Spleen (tissue), 7 donors: Measurements from ENCODE around the gene SETBP1.

Source experiments
- POLR2A ChIP-seq, 3 donors: fragments of 450-650 bp; IDR thresholded peaks; one replicate each; pipeline ENCODE4 v1.5.1; 2017; ENCODE audit warnings: antibody characterized with exemption in 3 of 3, mild to moderate bottlenecking in 1 of 3
- POLR2AphosphoS5 ChIP-seq, 3 donors: sonication (generic); formaldehyde crosslinking; IDR thresholded peaks; one replicate each; pipeline ENCODE4 v1.5.1; 2017; ENCODE audit warnings: antibody characterized with exemption in 3 of 3
- TF ChIP-seq, protein P1 (sequence below), 11 experiments: fragments of 200-600 bp in 7 of 11; fragments of 450-650 bp in 4 of 11; sonication (generic) in 4 of 11; IDR thresholded peaks in 8 of 11; conservative IDR thresholded peaks in 3 of 11; 1 replicate in 7 of 11; 2 replicates in 4 of 11; pipeline versions ENCODE4 v1.4.0 to v1.8.0; 2016 to 2021; ENCODE audit warnings: antibody characterized with exemption in 11 of 11, inconsistent platforms in 4 of 11, mild to moderate bottlenecking in 1 of 11
- donor health status: DM: no; HTN: no; CAD: no; lungs with moderate emphysema.
- donor health status: DM: no; HTN: no; CAD: no.
- donor health status: DM: no; HTN: no; CAD: no.

DNA sequence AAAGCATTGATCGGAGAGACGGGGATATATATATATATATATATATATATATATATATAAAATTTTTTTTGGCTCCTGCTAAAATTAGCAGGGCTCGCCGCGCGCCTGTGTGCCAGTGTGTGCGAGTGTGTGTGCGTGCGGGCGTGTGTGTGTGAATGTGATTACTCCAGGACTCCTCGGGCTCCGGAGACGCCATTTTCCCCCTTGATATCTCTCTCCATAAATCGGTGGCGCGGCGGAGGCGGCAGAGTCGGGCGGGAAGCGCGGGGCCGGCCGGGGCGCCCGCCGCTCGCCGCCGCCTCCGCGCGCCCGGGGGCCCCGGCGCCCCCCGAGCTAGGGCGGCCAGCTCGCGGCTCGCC is 795 bp upstream of the SETBP1 start:
- TF ChIP-seq, protein P1, sequence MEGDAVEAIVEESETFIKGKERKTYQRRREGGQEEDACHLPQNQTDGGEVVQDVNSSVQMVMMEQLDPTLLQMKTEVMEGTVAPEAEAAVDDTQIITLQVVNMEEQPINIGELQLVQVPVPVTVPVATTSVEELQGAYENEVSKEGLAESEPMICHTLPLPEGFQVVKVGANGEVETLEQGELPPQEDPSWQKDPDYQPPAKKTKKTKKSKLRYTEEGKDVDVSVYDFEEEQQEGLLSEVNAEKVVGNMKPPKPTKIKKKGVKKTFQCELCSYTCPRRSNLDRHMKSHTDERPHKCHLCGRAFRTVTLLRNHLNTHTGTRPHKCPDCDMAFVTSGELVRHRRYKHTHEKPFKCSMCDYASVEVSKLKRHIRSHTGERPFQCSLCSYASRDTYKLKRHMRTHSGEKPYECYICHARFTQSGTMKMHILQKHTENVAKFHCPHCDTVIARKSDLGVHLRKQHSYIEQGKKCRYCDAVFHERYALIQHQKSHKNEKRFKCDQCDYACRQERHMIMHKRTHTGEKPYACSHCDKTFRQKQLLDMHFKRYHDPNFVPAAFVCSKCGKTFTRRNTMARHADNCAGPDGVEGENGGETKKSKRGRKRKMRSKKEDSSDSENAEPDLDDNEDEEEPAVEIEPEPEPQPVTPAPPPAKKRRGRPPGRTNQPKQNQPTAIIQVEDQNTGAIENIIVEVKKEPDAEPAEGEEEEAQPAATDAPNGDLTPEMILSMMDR (IDR thresholded peaks at IDR 0.05 in 8 of 11, conservative IDR thresholded peaks at IDR 0.05 in 3 of 11) = no peak
- TF ChIP-seq POLR2A (IDR thresholded peaks at IDR 0.05) = no peak
- no peak for TF ChIP-seq POLR2AphosphoS5 (IDR thresholded peaks at IDR 0.05)
